ENCODE results near the gene TWF1.
"Not testable (repeated sequence)": the region's sequence is repeated elsewhere in the genome, so short reads cannot be mapped to it uniquely, and the experiment has no call there.

TWF1 gene

GRCh38 chr12:43754015-43754414, 52.1 kb downstream of the TWF1 start:
- peaks cover 8% of the 10 kb centered on the region for H3K4me1 ChIP-seq (ENCODE audit: control insufficient read depth, insufficient read depth, low read length)
- no peaks in the 10 kb centered on the region for H3K27me3 ChIP-seq (ENCODE audit: control insufficient read depth, insufficient read depth, low read length)
- H3K27ac ChIP-seq (ENCODE audit: low read depth, low read length) = no peak overlapping the region
- H3K9ac ChIP-seq (ENCODE audit: low read length) = no peak overlapping the region
- H3K4me3 ChIP-seq (ENCODE audit: low read length) = no peak overlapping the region
- H3K36me3 ChIP-seq (ENCODE audit: control insufficient read depth, insufficient read depth, low read length) = no peaks in the 10 kb centered on the region

GRCh38 chr12:43751360-43751759, 54.8 kb downstream of the TWF1 start:
- not testable (repeated sequence) for H3K27me3 ChIP-seq (ENCODE audit: control insufficient read depth, insufficient read depth, low read length); H3K4me1 ChIP-seq (ENCODE audit: control insufficient read depth, insufficient read depth, low read length); H3K9ac ChIP-seq (ENCODE audit: low read length); H3K36me3 ChIP-seq (ENCODE audit: control insufficient read depth, insufficient read depth, low read length); H3K27ac ChIP-seq (ENCODE audit: low read depth, low read length); H3K4me3 ChIP-seq (ENCODE audit: low read length)

- Histone ChIP-seq H3K4me3 (ENCODE audit: low read length) (no peak overlapping the region), H3K27ac (ENCODE audit: low read depth, low read length) (no peak overlapping the region), H3K27me3 (ENCODE audit: control insufficient read depth, insufficient read depth, low read length) (no peaks in the 10 kb centered on the region), H3K9ac (ENCODE audit: low read length) (no peak overlapping the region), H3K36me3 (ENCODE audit: control insufficient read depth, insufficient read depth, low read length) (no peaks in the 10 kb centered on the region), H3K4me1 (ENCODE audit: control insufficient read depth, insufficient read depth, low read length) (no peaks in the 10 kb centered on the region)
These were observed 55.3 kb downstream of the TWF1 start for GRCh38 chr12:43750814-43751213.

GRCh38 chr12:43749016-43749415, 57.1 kb downstream of the TWF1 start:
- H3K9ac ChIP-seq (ENCODE audit: low read length) = no peak overlapping the region
- no peak overlapping the region for H3K4me3 ChIP-seq (ENCODE audit: low read length)
- no peaks in the 10 kb centered on the region for H3K36me3 ChIP-seq (ENCODE audit: control insufficient read depth, insufficient read depth, low read length)
- no peaks in the 10 kb centered on the region for H3K4me1 ChIP-seq (ENCODE audit: control insufficient read depth, insufficient read depth, low read length)
- no peaks in the 10 kb centered on the region for H3K27me3 ChIP-seq (ENCODE audit: control insufficient read depth, insufficient read depth, low read length)
- H3K27ac ChIP-seq (ENCODE audit: low read depth, low read length) = no peak overlapping the region

GRCh38 chr12:43744826-43745225, 61.3 kb downstream of the TWF1 start:
- Histone ChIP-seq H3K27ac (ENCODE audit: low read depth, low read length) (no peak overlapping the region), H3K9ac (ENCODE audit: low read length) (no peak overlapping the region), H3K27me3 (ENCODE audit: control insufficient read depth, insufficient read depth, low read length) (no peaks in the 10 kb centered on the region), H3K36me3 (ENCODE audit: control insufficient read depth, insufficient read depth, low read length) (peaks cover 4% of the 10 kb centered on the region), H3K4me1 (ENCODE audit: control insufficient read depth, insufficient read depth, low read length) (no peaks in the 10 kb centered on the region), H3K4me3 (ENCODE audit: low read length) (no peak overlapping the region)
